GM12878 (cell line): ENCODE measurements around the gene YWHAG. TPM values are rescaled to one million over a fixed set of nuclear protein-coding genes. Genes with fewer than 3 reads are reported as not detected.

ENCODE experiments used
- ATAC-seq: fragments of 200-7000 bp; cut with Tn5 transposase; 3 replicates; pipeline ENCODE4 v1.9.1; 2020; ENCODE audit warnings: mild to moderate bottlenecking, moderate library complexity
- BruUV-seq: library from RNA; stranded (reverse); fragments of 400-500 nt; replicated peaks from 2 replicates; lab custom pipeline; 2021; lab: Mats Ljungman, UMichigan
- CTCF ChIA-PET: fragments of 300-600 bp; sonication (Branson Sonifier 250); formaldehyde crosslinking; extraction: SDS; loops from one replicate; lab custom pipeline; 2021; ENCODE audit warnings: inconsistent platforms; lab: Yijun Ruan, JAX
- POLR2A ChIA-PET: fragments of 350-600 bp; formaldehyde crosslinking; extraction: SDS; loops from one replicate; lab custom pipeline; 2021; ENCODE audit warnings: inconsistent platforms; lab: Charles Lee
- RAD21 ChIA-PET: fragments of 300-600 bp; sonication (Branson Sonifier 250); formaldehyde crosslinking; loops from one replicate; lab custom pipeline; 2023; ENCODE audit warnings: antibody characterized with exemption; ENCODE audit not compliant: unreplicated experiment; lab: Charles Lee
- SMC1A ChIA-PET: fragments of 300-600 bp; sonication (Branson Sonifier 250); formaldehyde crosslinking; loops from one replicate; lab custom pipeline; 2023; ENCODE audit not compliant: unreplicated experiment, uncharacterized antibody; lab: Charles Lee
- DNase-seq: peaks from one replicate; pipeline ENCODE4 v3.0.0-alpha.2; 2011; ENCODE audit warnings: low read depth, low spot score
- FAIRE-seq: peaks from 3 replicates; lab custom pipeline; 2011; peaks lifted over from hg19 to GRCh38; lab: Jason Lieb, UNC
- H2AFZ ChIP-seq: 2 replicates; pipeline ENCODE4 v1.6.0; 2011; ENCODE audit warnings: low read depth, low read length, control low read depth; ENCODE audit not compliant: control insufficient read depth
- H3K27ac ChIP-seq: 2 replicates; pipeline ENCODE4 v1.5.1; 2011; ENCODE audit warnings: control low read depth; ENCODE audit not compliant: control insufficient read depth, insufficient read depth
- H3K27me3 ChIP-seq, 2 experiments: replicated peaks in 1 of 2; 2 replicates each; pipeline versions ENCODE4 v1.6.0 to v1.6.1; 2011; ENCODE audit warnings: low read length in 1 of 2; ENCODE audit not compliant: control insufficient read depth in 2 of 2, insufficient read depth in 2 of 2
- H3K36me3 ChIP-seq, 2 experiments: 2 replicates each; pipeline ENCODE4 v1.5.1; 2011; ENCODE audit warnings: low read length in 1 of 2; ENCODE audit not compliant: control insufficient read depth in 2 of 2, insufficient read depth in 2 of 2
- H3K4me1 ChIP-seq: 2 replicates; pipeline ENCODE4 v1.6.1; 2011; ENCODE audit warnings: mild to moderate bottlenecking, low read length, moderate library complexity, mixed read lengths; ENCODE audit not compliant: control insufficient read depth, insufficient read depth
- H3K4me2 ChIP-seq: 2 replicates; pipeline ENCODE4 v1.6.0; 2011; ENCODE audit warnings: control low read depth; ENCODE audit not compliant: control insufficient read depth, insufficient read depth
- H3K4me3 ChIP-seq: fragments of 200-600 bp; sonication (generic); 2 replicates; pipeline ENCODE4 v1.5.1; 2016
- H3K79me2 ChIP-seq: 2 replicates; pipeline ENCODE4 v1.6.0; 2011; ENCODE audit warnings: low read length; ENCODE audit not compliant: control insufficient read depth, insufficient read depth
- H3K9ac ChIP-seq: 2 replicates; pipeline ENCODE4 v1.8.0; 2011; ENCODE audit warnings: low read length, control low read depth, mixed read lengths; ENCODE audit not compliant: control insufficient read depth, insufficient read depth
- H3K9me3 ChIP-seq: replicated peaks from 3 replicates; pipeline ENCODE4 v1.5.1; 2011; ENCODE audit warnings: mild to moderate bottlenecking, low read length; ENCODE audit not compliant: control insufficient read depth, insufficient read depth
- H4K20me1 ChIP-seq: 2 replicates; pipeline ENCODE4 v1.6.0; 2011; ENCODE audit not compliant: control insufficient read depth, insufficient read depth
- CBX3 ChIP-seq: fragments of 200-600 bp; sonication (generic); IDR thresholded peaks from 2 replicates; pipeline ENCODE4 v1.6.1; 2016; ENCODE audit warnings: low read depth, borderline replicate concordance
- FOXK2 ChIP-seq: fragments of 450-650 bp; IDR thresholded peaks from 2 replicates; pipeline ENCODE4 v1.6.1; 2017; ENCODE audit warnings: mild to moderate bottlenecking, moderate library complexity
- KAT2A ChIP-seq: conservative IDR thresholded peaks from 2 replicates; pipeline ENCODE4 v1.6.1; 2011; ENCODE audit warnings: low read depth, low read length; ENCODE audit not compliant: control insufficient read depth
- NFIC ChIP-seq: IDR thresholded peaks from 2 replicates; pipeline ENCODE4 v1.6.1; 2012; ENCODE audit warnings: low read depth, mild to moderate bottlenecking, inconsistent platforms, low read length, moderate library complexity
- NFYA ChIP-seq: IDR thresholded peaks from 2 replicates; pipeline ENCODE4 v1.6.1; 2011; ENCODE audit warnings: low read depth, mild to moderate bottlenecking, low read length, improper control_type of control experiment, borderline replicate concordance
- PAX8 ChIP-seq: fragments of 450-650 bp; IDR thresholded peaks from 2 replicates; pipeline ENCODE4 v1.6.1; 2017; ENCODE audit warnings: mild to moderate bottlenecking, moderate library complexity
- SMAD5 ChIP-seq: IDR thresholded peaks from 2 replicates; pipeline ENCODE4 v1.6.1; 2016; ENCODE audit warnings: antibody characterized with exemption, low read depth
- WRNIP1 ChIP-seq: IDR thresholded peaks from 2 replicates; pipeline ENCODE4 v1.6.1; 2011; ENCODE audit warnings: low read depth, low read length, improper control_type of control experiment, borderline replicate concordance
- ZNF274 ChIP-seq: IDR thresholded peaks from one replicate; pipeline ENCODE4 v1.8.0; 2011; ENCODE audit not compliant: insufficient read length, insufficient read depth
- in situ Hi-C: fragments of 300-500 bp; cut with MboI; formaldehyde crosslinking; loops from 9 replicates; pipeline ENCODE4 v1.14.3; 2018; ENCODE audit warnings: mixed read lengths
- intact Hi-C: fragments of 100-400 bp; cut with micrococcal nuclease; formaldehyde crosslinking; loops from one replicate; pipeline ENCODE4 v1.14.2; 2022; ENCODE audit not compliant: unreplicated experiment
- polyA plus RNA-seq, 11 experiments: library from polyadenylated mRNA; depleted of rRNA in 4 of 11; unstranded in 6 of 11; stranded (reverse) in 5 of 11; fragments of >200 nt; fragmentation: Nextera tagmentation in 4 of 11; fragmentation: Illumina TruSeq in 1 of 11; extraction: Ambion mirVana in 4 of 11; extraction: Trizol in 1 of 11; gene quantifications; 1 replicate in 1 of 11; 2 replicates in 10 of 11; pipeline versions ENCODE4 v1.2.1 to v1.2.3, GENCODE V29; 2011 to 2016; ENCODE audit warnings: inconsistent platforms in 2 of 11, missing spikeins in 2 of 11, low read depth in 1 of 11
- total RNA-seq, 4 experiments: library from RNA; depleted of rRNA in 3 of 4; stranded (reverse); fragments of >200 nt in 3 of 4; fragmentation: Illumina TruSeq in 1 of 4; extraction: Trizol in 1 of 4; gene quantifications; 2 replicates each; pipeline versions ENCODE4 v1.2.1 to v1.2.3, GENCODE V29; 2013 to 2021
- TF ChIP-seq, protein P1 (sequence below): fragments of 450-650 bp; IDR thresholded peaks from 2 replicates; pipeline ENCODE4 v1.6.1; 2016; ENCODE audit warnings: mild to moderate bottlenecking, moderate library complexity, borderline replicate concordance
- TF ChIP-seq, protein P2 (sequence below): fragments of 450-650 bp; IDR thresholded peaks from 2 replicates; pipeline ENCODE4 v1.6.1; 2016; ENCODE audit warnings: mild to moderate bottlenecking
- TF ChIP-seq, protein P3 (sequence below): IDR thresholded peaks from 2 replicates; pipeline ENCODE4 v1.6.1; 2012; ENCODE audit warnings: mild to moderate bottlenecking, low read depth, low read length

Gene YWHAG
- total and polyA plus RNA-seq, 10 of the 15 experiments (the other 5 are each of a cell fraction or from before 2014, with no cell fraction given): 20.2 to 157 (median 41.3) TPM

DNA sequence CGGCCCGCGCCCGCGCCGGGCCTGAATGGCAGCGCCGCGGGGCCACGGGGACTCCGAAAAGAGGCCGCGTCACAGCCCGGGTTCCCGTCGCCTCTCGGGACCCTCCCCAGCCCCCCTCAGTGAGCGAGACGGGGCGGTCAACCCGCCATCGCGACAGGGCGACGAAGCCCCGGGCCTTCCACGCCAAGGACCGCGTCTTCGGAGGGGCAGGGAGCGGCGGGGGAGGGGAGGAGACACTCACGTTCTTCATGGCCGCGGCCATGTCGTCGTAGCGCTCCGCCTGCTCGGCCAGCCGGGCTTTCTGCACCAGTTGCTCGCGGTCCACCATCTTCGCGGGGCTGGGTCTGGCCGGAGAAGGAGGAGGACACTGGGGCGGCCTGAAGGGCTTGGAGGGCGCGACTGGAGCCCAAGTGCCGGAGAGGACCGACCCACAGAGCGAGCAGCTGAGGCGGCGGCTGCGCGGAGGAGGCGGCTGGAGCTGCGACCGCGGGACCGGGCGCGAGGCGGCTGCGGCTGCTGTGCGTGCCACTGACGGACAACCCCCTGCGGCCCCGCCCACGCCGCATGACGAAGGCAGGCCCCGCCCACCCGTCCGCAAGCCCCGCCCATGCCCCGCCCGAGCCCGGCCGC, at the start of gene YWHAG (continued):
- no peak for TF ChIP-seq ZNF274
- TF ChIP-seq NFIC: no peak

DNA sequence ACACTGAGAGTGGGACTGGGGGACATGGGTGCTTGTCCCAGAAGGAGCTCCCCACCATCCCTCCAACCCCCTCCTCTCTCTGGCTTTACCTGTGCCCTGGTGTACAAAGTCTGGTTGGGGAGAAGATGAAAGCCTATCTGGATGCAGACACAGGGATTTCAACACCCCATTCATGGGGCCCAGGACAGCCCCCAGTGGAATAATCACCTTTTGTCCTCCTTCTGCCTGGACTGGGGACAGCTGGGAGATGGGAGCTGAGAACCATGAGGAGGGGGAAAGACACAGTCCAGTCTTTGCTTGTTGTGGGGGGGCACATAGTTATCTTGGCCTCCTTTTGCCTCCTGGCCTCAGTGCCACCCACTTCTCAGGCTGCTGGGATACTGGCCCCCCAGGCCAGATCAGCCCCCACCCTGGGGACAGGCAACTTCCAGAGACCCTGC, 49.4 kb upstream of the YWHAG start:
- Histone ChIP-seq H3K27ac (no peak overlapping the region), H3K4me1 (peaks cover 7% of the 10 kb centered on the region), H3K27me3 (no peaks in the 10 kb centered on the region), H3K9me3 (no peaks in the 10 kb centered on the region), H4K20me1 (no peaks in the 10 kb centered on the region), H3K79me2 (no peaks in the 10 kb centered on the region), H3K36me3 (no peaks in the 10 kb centered on the region), H3K4me2 (no peak overlapping the region), H3K4me3 (no peak overlapping the region), H3K9ac (no peak overlapping the region), H2AFZ (no peak overlapping the region)
- FAIRE-seq (no peak), ATAC-seq (no peak), DNase-seq (no peak)
- ChIA-PET RAD21 (interaction anchor here (0.6 kb wide), 1 partner anchor 96 kb away, joined by 3 read pairs; no protein-coding TSS in a partner anchor), POLR2A (no interaction called here), SMC1A (no interaction called here), CTCF (no interaction called here)
- in situ Hi-C loops: no loop called here
- intact Hi-C loops: no loop called here
- no TSS peak for BruUV-seq
- TF ChIP-seq, protein P1, sequence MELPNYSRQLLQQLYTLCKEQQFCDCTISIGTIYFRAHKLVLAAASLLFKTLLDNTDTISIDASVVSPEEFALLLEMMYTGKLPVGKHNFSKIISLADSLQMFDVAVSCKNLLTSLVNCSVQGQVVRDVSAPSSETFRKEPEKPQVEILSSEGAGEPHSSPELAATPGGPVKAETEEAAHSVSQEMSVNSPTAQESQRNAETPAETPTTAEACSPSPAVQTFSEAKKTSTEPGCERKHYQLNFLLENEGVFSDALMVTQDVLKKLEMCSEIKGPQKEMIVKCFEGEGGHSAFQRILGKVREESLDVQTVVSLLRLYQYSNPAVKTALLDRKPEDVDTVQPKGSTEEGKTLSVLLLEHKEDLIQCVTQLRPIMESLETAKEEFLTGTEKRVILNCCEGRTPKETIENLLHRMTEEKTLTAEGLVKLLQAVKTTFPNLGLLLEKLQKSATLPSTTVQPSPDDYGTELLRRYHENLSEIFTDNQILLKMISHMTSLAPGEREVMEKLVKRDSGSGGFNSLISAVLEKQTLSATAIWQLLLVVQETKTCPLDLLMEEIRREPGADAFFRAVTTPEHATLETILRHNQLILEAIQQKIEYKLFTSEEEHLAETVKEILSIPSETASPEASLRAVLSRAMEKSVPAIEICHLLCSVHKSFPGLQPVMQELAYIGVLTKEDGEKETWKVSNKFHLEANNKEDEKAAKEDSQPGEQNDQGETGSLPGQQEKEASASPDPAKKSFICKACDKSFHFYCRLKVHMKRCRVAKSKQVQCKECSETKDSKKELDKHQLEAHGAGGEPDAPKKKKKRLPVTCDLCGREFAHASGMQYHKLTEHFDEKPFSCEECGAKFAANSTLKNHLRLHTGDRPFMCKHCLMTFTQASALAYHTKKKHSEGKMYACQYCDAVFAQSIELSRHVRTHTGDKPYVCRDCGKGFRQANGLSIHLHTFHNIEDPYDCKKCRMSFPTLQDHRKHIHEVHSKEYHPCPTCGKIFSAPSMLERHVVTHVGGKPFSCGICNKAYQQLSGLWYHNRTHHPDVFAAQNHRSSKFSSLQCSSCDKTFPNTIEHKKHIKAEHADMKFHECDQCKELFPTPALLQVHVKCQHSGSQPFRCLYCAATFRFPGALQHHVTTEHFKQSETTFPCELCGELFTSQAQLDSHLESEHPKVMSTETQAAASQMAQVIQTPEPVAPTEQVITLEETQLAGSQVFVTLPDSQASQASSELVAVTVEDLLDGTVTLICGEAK: no peak
- no peak for TF ChIP-seq KAT2A
- no peak for TF ChIP-seq FOXK2
- no peak for TF ChIP-seq WRNIP1
- TF ChIP-seq SMAD5: no peak
- TF ChIP-seq, protein P2, sequence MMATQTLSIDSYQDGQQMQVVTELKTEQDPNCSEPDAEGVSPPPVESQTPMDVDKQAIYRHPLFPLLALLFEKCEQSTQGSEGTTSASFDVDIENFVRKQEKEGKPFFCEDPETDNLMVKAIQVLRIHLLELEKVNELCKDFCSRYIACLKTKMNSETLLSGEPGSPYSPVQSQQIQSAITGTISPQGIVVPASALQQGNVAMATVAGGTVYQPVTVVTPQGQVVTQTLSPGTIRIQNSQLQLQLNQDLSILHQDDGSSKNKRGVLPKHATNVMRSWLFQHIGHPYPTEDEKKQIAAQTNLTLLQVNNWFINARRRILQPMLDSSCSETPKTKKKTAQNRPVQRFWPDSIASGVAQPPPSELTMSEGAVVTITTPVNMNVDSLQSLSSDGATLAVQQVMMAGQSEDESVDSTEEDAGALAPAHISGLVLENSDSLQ: no peak
- TF ChIP-seq, protein P3, sequence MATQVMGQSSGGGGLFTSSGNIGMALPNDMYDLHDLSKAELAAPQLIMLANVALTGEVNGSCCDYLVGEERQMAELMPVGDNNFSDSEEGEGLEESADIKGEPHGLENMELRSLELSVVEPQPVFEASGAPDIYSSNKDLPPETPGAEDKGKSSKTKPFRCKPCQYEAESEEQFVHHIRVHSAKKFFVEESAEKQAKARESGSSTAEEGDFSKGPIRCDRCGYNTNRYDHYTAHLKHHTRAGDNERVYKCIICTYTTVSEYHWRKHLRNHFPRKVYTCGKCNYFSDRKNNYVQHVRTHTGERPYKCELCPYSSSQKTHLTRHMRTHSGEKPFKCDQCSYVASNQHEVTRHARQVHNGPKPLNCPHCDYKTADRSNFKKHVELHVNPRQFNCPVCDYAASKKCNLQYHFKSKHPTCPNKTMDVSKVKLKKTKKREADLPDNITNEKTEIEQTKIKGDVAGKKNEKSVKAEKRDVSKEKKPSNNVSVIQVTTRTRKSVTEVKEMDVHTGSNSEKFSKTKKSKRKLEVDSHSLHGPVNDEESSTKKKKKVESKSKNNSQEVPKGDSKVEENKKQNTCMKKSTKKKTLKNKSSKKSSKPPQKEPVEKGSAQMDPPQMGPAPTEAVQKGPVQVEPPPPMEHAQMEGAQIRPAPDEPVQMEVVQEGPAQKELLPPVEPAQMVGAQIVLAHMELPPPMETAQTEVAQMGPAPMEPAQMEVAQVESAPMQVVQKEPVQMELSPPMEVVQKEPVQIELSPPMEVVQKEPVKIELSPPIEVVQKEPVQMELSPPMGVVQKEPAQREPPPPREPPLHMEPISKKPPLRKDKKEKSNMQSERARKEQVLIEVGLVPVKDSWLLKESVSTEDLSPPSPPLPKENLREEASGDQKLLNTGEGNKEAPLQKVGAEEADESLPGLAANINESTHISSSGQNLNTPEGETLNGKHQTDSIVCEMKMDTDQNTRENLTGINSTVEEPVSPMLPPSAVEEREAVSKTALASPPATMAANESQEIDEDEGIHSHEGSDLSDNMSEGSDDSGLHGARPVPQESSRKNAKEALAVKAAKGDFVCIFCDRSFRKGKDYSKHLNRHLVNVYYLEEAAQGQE: no peak
- no peak for TF ChIP-seq CBX3
- TF ChIP-seq NFYA: no peak
- no peak for TF ChIP-seq PAX8
